OCI-LY7 (cell line): ENCODE data around the gene PTPRE.

Experiments used
- EZH2phosphoT487 ChIP-seq: fragments of 200-600 bp; sonication (generic); IDR thresholded peaks from 2 replicates; pipeline ENCODE4 v1.6.1; 2018; ENCODE audit warnings: low read depth, borderline replicate concordance, mild to moderate bottlenecking, mixed run types, antibody characterized with exemption, low read length, moderate library complexity, mixed read lengths
- TF ChIP-seq, protein P1 (sequence below): fragments of 200-600 bp; sonication (generic); conservative IDR thresholded peaks from 2 replicates; pipeline ENCODE4 v1.5.1; 2014; ENCODE audit warnings: mild to moderate bottlenecking, antibody characterized with exemption, low read length, moderate library complexity, mixed read lengths

- TF ChIP-seq, protein P1, sequence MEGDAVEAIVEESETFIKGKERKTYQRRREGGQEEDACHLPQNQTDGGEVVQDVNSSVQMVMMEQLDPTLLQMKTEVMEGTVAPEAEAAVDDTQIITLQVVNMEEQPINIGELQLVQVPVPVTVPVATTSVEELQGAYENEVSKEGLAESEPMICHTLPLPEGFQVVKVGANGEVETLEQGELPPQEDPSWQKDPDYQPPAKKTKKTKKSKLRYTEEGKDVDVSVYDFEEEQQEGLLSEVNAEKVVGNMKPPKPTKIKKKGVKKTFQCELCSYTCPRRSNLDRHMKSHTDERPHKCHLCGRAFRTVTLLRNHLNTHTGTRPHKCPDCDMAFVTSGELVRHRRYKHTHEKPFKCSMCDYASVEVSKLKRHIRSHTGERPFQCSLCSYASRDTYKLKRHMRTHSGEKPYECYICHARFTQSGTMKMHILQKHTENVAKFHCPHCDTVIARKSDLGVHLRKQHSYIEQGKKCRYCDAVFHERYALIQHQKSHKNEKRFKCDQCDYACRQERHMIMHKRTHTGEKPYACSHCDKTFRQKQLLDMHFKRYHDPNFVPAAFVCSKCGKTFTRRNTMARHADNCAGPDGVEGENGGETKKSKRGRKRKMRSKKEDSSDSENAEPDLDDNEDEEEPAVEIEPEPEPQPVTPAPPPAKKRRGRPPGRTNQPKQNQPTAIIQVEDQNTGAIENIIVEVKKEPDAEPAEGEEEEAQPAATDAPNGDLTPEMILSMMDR = no peak
- TF ChIP-seq EZH2phosphoT487 = no peak
These were observed 26.3 kb upstream of the PTPRE start for GRCh38 chr10:127880557-127880956.
